PFSK-1 (cell line): Measurements from ENCODE around the gene ENTPD2.

Experiments
- POLR2AphosphoS5 ChIP-seq: IDR thresholded peaks from 2 replicates; pipeline ENCODE4 v1.6.1; 2012; ENCODE audit warnings: low read depth, mild to moderate bottlenecking, control low read depth, low read length, moderate library complexity
- REST ChIP-seq, 2 experiments: IDR thresholded peaks; 2 replicates each; pipeline versions ENCODE4 v1.6.1 to v1.8.0; 2011 to 2012; ENCODE audit warnings: low read depth in 2 of 2, low read length in 2 of 2, control low read depth in 1 of 2, inconsistent platforms in 1 of 2, mild to moderate bottlenecking in 1 of 2, moderate library complexity in 1 of 2; ENCODE audit not compliant: insufficient read depth in 1 of 2
- SIN3A ChIP-seq: IDR thresholded peaks from 2 replicates; pipeline ENCODE4 v1.6.1; 2012; ENCODE audit warnings: mild to moderate bottlenecking, low read length, moderate library complexity, borderline replicate concordance; ENCODE audit not compliant: insufficient read depth
- TAF1 ChIP-seq: IDR thresholded peaks from 2 replicates; pipeline ENCODE4 v1.6.1; 2012; ENCODE audit warnings: low read length, control low read depth, borderline replicate concordance; ENCODE audit not compliant: insufficient read depth

GRCh38 chr9:137045294-137046087 is 8.4 kb downstream of the ENTPD2 start:
- TF ChIP-seq SIN3A (no peak), REST (IDR thresholded peaks at IDR 0.05; ENCODE audit: insufficient read depth in 1 of 2, low read depth in 2 of 2, low read length in 2 of 2) (no peak), TAF1 (no peak; the same call in 1 of the 2 replicates), POLR2AphosphoS5 (no peak)
